DOHH2 (cell line): ENCODE measurements around the gene KCNJ15.

Source experiments
- H3F3A ChIP-seq: fragments of 200-600 bp; sonication (generic), shearing (Covaris generic); 2 replicates; pipeline ENCODE4 v1.6.0; 2016; ENCODE audit warnings: antibody characterized with exemption, mild to moderate bottlenecking; ENCODE audit not compliant: control insufficient read depth, insufficient read depth
- H3K27ac ChIP-seq: fragments of 200-600 bp; sonication (generic); 2 replicates; pipeline ENCODE4 v1.5.1; 2014; ENCODE audit warnings: low read depth, mild to moderate bottlenecking, low read length, moderate library complexity
- H3K27me3 ChIP-seq: fragments of 200-600 bp; sonication (generic); 2 replicates; pipeline ENCODE4 v1.6.1; 2014; ENCODE audit warnings: mild to moderate bottlenecking, low read length, mixed read lengths; ENCODE audit not compliant: control insufficient read depth
- H3K36me3 ChIP-seq: fragments of 200-600 bp; sonication (generic); 2 replicates; pipeline ENCODE4 v1.6.1; 2014; ENCODE audit warnings: mild to moderate bottlenecking, low read length, moderate library complexity, mixed read lengths; ENCODE audit not compliant: control insufficient read depth
- H3K4me1 ChIP-seq: fragments of 200-600 bp; sonication (generic); 2 replicates; pipeline ENCODE4 v1.6.1; 2014; ENCODE audit warnings: mild to moderate bottlenecking, low read length, mixed read lengths; ENCODE audit not compliant: control insufficient read depth
- H3K4me2 ChIP-seq: fragments of 200-600 bp; sonication (generic); 2 replicates; pipeline ENCODE4 v1.6.0; 2014; ENCODE audit warnings: mild to moderate bottlenecking, low read length, moderate library complexity
- H3K4me3 ChIP-seq: fragments of 200-600 bp; sonication (generic); 2 replicates; pipeline ENCODE4 v1.5.1; 2014; ENCODE audit warnings: mild to moderate bottlenecking, low read length, mixed read lengths
- H3K79me2 ChIP-seq: fragments of 200-600 bp; sonication (generic); 2 replicates; pipeline ENCODE4 v1.6.1; 2014; ENCODE audit warnings: mild to moderate bottlenecking, low read length, mixed read lengths; ENCODE audit not compliant: control insufficient read depth
- H3K9me2 ChIP-seq: fragments of 200-600 bp; sonication (generic); replicated peaks from 2 replicates; pipeline ENCODE4 v1.6.1; 2014; ENCODE audit warnings: mild to moderate bottlenecking, low read length, mixed read lengths; ENCODE audit not compliant: control insufficient read depth
- H3K9me3 ChIP-seq: fragments of 200-600 bp; sonication (generic); 2 replicates; pipeline ENCODE4 v1.6.1; 2014; ENCODE audit warnings: antibody characterized with exemption, low read length, mixed read lengths; ENCODE audit not compliant: control insufficient read depth, insufficient read depth
- H4K20me1 ChIP-seq: fragments of 200-600 bp; sonication (generic); 2 replicates; pipeline ENCODE4 v1.6.0; 2014; ENCODE audit warnings: low read depth, mild to moderate bottlenecking, antibody characterized with exemption, low read length, moderate library complexity; ENCODE audit not compliant: control insufficient read depth, insufficient read depth
- CTCF ChIP-seq: fragments of 200-600 bp; sonication (generic); IDR thresholded peaks from one replicate; pipeline ENCODE4 v1.5.1; 2014; ENCODE audit warnings: antibody characterized with exemption, mild to moderate bottlenecking, low read depth, low read length; ENCODE audit not compliant: poor library complexity, severe bottlenecking
- EZH2phosphoT487 ChIP-seq: fragments of 200-600 bp; sonication (generic); IDR thresholded peaks from 2 replicates; pipeline ENCODE4 v1.6.1; 2017; ENCODE audit warnings: borderline replicate concordance, mild to moderate bottlenecking, antibody characterized with exemption, low read length, moderate library complexity, mixed read lengths

Gene KCNJ15

GRCh38 chr21:38325216-38325615, 68.4 kb downstream of the KCNJ15 start:
- Histone ChIP-seq H3K79me2 (no peaks in the 10 kb centered on the region), H3F3A (no peaks in the 10 kb centered on the region), H3K9me2 (no peaks in the 10 kb centered on the region), H3K36me3 (no peaks in the 10 kb centered on the region), H3K27me3 (no peaks in the 10 kb centered on the region), H4K20me1 (no peaks in the 10 kb centered on the region), H3K4me2 (no peak overlapping the region), H3K27ac (no peak overlapping the region), H3K9me3 (no peaks in the 10 kb centered on the region), H3K4me1 (no peaks in the 10 kb centered on the region), H3K4me3 (no peak overlapping the region)
- no peak for TF ChIP-seq CTCF
- no peak for TF ChIP-seq EZH2phosphoT487

GRCh38 chr21:38325731-38326420, 69.1 kb downstream of the KCNJ15 start:
- Histone ChIP-seq H3K27me3 (no peaks in the 10 kb centered on the region), H4K20me1 (no peaks in the 10 kb centered on the region), H3K79me2 (no peaks in the 10 kb centered on the region), H3F3A (no peaks in the 10 kb centered on the region), H3K4me3 (no peak overlapping the region), H3K27ac (no peak overlapping the region), H3K9me2 (no peaks in the 10 kb centered on the region), H3K4me2 (no peak overlapping the region), H3K36me3 (no peaks in the 10 kb centered on the region), H3K9me3 (no peaks in the 10 kb centered on the region), H3K4me1 (no peaks in the 10 kb centered on the region)
- TF ChIP-seq CTCF (no peak), EZH2phosphoT487 (no peak)

GRCh38 chr21:38326429-38326828, 69.6 kb downstream of the KCNJ15 start:
- no peaks in the 10 kb centered on the region for H3K79me2 ChIP-seq
- TF ChIP-seq CTCF (no peak), EZH2phosphoT487 (no peak)
- H3K4me2 ChIP-seq, result no peak overlapping the region
- no peaks in the 10 kb centered on the region for H3K27me3 ChIP-seq
- no peaks in the 10 kb centered on the region for H3K36me3 ChIP-seq
- H3K4me1 ChIP-seq, result no peaks in the 10 kb centered on the region
- no peak overlapping the region for H3K4me3 ChIP-seq
- no peaks in the 10 kb centered on the region for H4K20me1 ChIP-seq
- H3K9me2 ChIP-seq, result no peaks in the 10 kb centered on the region
- no peaks in the 10 kb centered on the region for H3K9me3 ChIP-seq
- no peak overlapping the region for H3K27ac ChIP-seq
- no peaks in the 10 kb centered on the region for H3F3A ChIP-seq
